BJ (cell line): ENCODE data around the gene LIPT2. TPM values are rescaled to one million over a fixed set of nuclear protein-coding genes. Genes with fewer than 3 reads are reported as not detected.

Source experiments
- CTCF ChIA-PET: fragments of 350-600 bp; formaldehyde crosslinking; extraction: SDS; loops from one replicate; lab custom pipeline; 2021; ENCODE audit warnings: antibody characterized with exemption, inconsistent platforms; lab: Yijun Ruan, JAX
- POLR2A ChIA-PET: fragments of 300-600 bp; sonication (Branson Sonifier 250); formaldehyde crosslinking; extraction: SDS; loops from one replicate; lab custom pipeline; 2021; ENCODE audit warnings: antibody characterized with exemption; lab: Charles Lee
- DNase-seq: peaks from one replicate; pipeline ENCODE4 v3.0.0-alpha.2; 2011; ENCODE audit warnings: low read depth
- H3K27me3 ChIP-seq: 2 replicates; pipeline ENCODE4 v1.6.0; 2011; ENCODE audit warnings: low read length; ENCODE audit not compliant: control insufficient read depth, insufficient read depth
- H3K36me3 ChIP-seq: 2 replicates; pipeline ENCODE4 v1.5.1; 2011; ENCODE audit warnings: low read length; ENCODE audit not compliant: control insufficient read depth, insufficient read depth
- H3K4me3 ChIP-seq: 2 replicates; pipeline ENCODE4 v1.5.1; 2011; ENCODE audit warnings: low read depth, mild to moderate bottlenecking, control low read depth, low read length
- polyA plus RNA-seq: library from polyadenylated mRNA; depleted of rRNA; stranded (reverse); fragments of >200 nt; gene quantifications from 2 replicates; pipeline ENCODE4 v1.2.3, GENCODE V29; 2011
- TF ChIP-seq, protein P1 (sequence below): IDR thresholded peaks from 2 replicates; pipeline ENCODE4 v1.5.1; 2011; ENCODE audit warnings: low read depth, mild to moderate bottlenecking, control low read depth, inconsistent platforms, low read length, moderate library complexity; ENCODE audit not compliant: insufficient read depth

LIPT2 gene
- polyA plus RNA-seq, 1 experiment: 2.6 TPM

DNA sequence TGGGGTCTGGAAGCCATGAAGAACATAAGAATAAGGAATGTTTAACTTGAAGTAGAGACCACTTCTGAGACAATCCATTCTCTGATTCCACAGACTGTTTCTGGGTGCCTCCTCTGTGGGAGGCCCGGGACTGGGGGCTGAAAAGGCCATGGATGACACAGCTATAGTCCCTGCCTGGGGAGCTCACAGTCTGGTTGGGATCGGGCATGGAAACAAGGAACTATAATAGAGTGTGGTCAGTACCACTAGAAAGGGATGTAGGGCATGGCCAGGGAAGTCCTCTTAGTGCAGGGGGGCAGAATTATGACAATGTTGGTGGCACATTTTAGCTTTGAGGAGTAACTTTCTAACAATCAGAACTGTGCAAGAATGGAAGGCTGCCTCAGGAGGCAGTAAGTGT is 17.0 kb downstream of the LIPT2 start:
- no peak for DNase-seq
- TF ChIP-seq, protein P1, sequence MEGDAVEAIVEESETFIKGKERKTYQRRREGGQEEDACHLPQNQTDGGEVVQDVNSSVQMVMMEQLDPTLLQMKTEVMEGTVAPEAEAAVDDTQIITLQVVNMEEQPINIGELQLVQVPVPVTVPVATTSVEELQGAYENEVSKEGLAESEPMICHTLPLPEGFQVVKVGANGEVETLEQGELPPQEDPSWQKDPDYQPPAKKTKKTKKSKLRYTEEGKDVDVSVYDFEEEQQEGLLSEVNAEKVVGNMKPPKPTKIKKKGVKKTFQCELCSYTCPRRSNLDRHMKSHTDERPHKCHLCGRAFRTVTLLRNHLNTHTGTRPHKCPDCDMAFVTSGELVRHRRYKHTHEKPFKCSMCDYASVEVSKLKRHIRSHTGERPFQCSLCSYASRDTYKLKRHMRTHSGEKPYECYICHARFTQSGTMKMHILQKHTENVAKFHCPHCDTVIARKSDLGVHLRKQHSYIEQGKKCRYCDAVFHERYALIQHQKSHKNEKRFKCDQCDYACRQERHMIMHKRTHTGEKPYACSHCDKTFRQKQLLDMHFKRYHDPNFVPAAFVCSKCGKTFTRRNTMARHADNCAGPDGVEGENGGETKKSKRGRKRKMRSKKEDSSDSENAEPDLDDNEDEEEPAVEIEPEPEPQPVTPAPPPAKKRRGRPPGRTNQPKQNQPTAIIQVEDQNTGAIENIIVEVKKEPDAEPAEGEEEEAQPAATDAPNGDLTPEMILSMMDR: no peak
- H3K4me3 ChIP-seq: no peak overlapping the region
- POLR2A ChIA-PET: no interaction called here
- peaks cover 5% of the 10 kb centered on the region for H3K27me3 ChIP-seq
- no peaks in the 10 kb centered on the region for H3K36me3 ChIP-seq
- CTCF ChIA-PET: interaction anchor here (1.6 kb wide), 1 partner anchor 23 kb away, joined by 7 read pairs; no protein-coding TSS in a partner anchor

DNA sequence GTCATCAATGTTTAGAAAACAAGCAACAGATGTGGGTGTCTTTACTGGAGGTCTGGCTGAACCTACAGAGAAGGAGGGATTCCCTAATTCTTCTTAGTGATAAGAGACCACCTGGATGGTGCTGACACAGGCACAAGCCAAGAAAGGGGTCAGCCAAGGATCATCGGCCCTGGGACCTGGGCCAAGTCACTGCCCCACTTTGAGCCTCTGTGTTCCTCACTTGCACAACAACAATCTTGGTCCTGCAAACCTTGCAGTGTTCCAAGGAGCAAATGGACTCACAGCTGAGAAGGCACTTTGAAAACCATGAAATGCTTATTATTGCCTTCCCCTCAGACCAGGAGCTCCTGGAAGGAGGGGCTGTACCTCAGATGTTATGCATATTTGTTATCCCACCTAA is 19.2 kb downstream of the LIPT2 start:
- Histone ChIP-seq H3K27me3 (peaks cover 5% of the 10 kb centered on the region), H3K4me3 (no peak overlapping the region), H3K36me3 (no peaks in the 10 kb centered on the region)
- no peak for DNase-seq
- POLR2A ChIA-PET: no interaction called here
- CTCF ChIA-PET: no interaction called here
- TF ChIP-seq, protein P1: no peak

DNA sequence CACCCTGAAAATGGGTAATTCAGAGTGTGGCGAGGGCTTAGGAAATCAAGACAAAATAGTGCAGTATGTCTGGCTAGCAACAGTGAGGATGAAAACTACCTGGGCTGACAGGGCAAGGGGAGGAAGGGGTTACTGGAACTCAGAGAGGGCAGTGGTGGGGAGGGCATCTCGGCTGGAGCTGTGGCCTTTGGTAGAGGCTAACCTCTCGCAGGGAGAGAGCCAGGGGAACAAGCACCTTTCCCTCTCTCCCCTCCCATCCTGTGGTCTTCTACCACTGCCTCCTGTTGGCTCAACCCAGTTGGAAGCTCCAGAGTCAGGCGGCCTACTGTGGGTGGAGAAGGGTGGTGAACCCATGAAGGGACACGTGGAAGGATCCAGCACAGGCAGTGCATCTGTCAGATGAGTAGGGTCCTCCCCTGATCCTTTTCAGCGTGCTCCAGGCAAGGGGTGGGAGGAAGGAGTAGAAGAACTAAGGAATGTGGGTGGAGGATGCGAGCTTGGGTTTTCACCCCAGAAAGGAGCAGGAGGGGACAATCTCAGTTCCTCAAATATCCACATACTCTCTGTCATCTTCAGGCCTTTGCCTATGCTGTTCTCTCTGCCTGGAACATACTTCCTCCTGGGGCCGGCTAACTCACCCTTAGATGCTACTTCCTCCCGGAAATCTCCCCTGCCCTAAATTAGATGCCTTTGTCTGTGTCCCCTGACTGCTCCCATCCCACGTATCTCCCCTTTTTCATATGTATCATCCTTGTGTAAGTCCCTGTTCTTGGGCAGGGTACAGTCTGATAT is 19.9 kb downstream of the LIPT2 start:
- no peak for DNase-seq
- Histone ChIP-seq H3K27me3 (peaks cover 5% of the 10 kb centered on the region), H3K36me3 (no peaks in the 10 kb centered on the region), H3K4me3 (no peak overlapping the region)
- TF ChIP-seq, protein P1: no peak
- ChIA-PET CTCF (no interaction called here), POLR2A (no interaction called here)

DNA sequence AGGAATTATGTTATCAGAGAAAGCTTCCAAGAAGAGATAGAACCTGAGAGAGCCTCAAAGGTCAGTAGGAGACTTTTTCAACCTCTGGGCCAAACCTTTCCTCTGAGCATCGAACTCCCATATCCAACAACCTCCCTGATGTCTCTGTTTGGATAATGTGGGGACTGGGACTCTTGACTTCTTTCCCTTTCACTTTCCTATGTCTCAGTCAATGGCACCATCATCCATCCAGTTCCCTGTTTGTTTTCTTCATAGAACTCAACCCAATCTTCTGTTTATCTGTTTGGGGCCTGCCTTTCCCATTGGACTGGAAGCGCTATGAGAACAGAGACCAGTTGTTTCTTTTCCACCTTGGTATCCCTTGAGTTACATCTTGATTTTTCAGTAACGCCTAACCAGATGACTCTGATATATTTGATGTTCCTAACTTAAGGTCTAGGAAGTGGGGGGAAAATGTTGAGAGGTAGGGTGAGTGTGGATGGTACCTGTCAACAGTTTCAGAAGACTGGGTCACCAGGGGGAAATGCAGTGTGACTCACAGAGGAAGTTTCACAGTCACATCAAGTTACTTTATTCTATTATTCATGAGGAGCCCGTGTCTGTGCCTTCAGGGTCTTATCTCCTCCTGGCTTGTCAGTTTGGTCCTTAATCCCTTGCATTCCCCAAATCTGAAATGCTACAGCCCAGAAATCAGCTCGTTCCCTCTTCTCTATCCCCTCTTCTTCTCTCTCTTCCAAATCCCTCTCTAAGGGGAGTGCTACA is 21.7 kb downstream of the LIPT2 start:
- TF ChIP-seq, protein P1: no peak
- Histone ChIP-seq H3K36me3 (no peaks in the 10 kb centered on the region), H3K27me3 (peaks cover 8% of the 10 kb centered on the region), H3K4me3 (no peak overlapping the region)
- ChIA-PET POLR2A (no interaction called here), CTCF (no interaction called here)
- DNase-seq: no peak

DNA sequence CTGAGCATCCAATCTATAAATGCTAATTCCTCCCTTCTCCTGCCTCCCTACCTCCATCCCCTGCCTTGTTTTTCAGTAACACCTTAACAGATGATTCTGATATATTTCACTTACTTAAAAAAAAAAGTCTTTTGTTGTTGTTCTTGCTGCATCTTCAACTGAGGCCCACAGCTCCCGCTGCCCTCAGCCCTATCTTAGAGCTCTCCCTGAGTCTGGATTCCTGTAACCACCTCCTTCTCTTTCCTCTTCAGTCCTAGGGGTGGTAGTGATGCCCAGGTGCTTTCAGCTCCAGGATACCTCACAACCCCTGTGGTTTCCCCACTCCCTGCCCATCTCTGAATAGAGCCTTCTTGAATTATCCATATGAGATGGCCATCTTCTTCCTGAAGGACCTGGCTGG is 22.5 kb downstream of the LIPT2 start:
- TF ChIP-seq, protein P1: no peak
- POLR2A ChIA-PET: no interaction called here
- DNase-seq: no peak
- Histone ChIP-seq H3K4me3 (no peak overlapping the region), H3K27me3 (peaks cover 13% of the 10 kb centered on the region), H3K36me3 (no peaks in the 10 kb centered on the region)
- CTCF ChIA-PET: interaction anchor here (0.6 to 3.6 kb wide), 3 partner anchors 18 to 352 kb away, joined by 3 to 13 read pairs (median 3); no protein-coding TSS in a partner anchor
